Psoas muscle (tissue), 8 donors: ENCODE measurements around the gene MAN1B1. TPM values are rescaled to one million over a fixed set of nuclear protein-coding genes. Genes with fewer than 3 reads are reported as not detected.
A peak's percentile ranks its signal among the peaks of the same experiment; 100 is the strongest.

Source experiments
- ATAC-seq, 4 donors: fragments of 200-7000 bp; cut with Tn5 transposase; one replicate each; pipeline ENCODE4 v1.9.1; 2020; ENCODE audit warnings: moderate library complexity in 3 of 4, mild to moderate bottlenecking in 2 of 4
- DNase-seq, 2 donors: peaks; one replicate each; pipeline ENCODE4 v3.0.0-alpha.2; 2020
- H3K27ac ChIP-seq: fragments of 200-600 bp; one replicate; pipeline ENCODE4 v1.8.0; 2022
- H3K27me3 ChIP-seq, 3 donors: fragments of 200-600 bp in 1 of 3; one replicate each; pipeline versions ENCODE4 v1.6.1 to v1.8.0; 2013 to 2022; ENCODE audit warnings: low read length in 2 of 3, mild to moderate bottlenecking in 2 of 3, moderate library complexity in 1 of 3; ENCODE audit not compliant: insufficient read depth in 3 of 3
- H3K36me3 ChIP-seq, 2 donors: fragments of 200-600 bp in 1 of 2; one replicate each; pipeline versions ENCODE4 v1.6.1 to v1.8.0; 2013 to 2022; ENCODE audit warnings: low read depth in 1 of 2, mild to moderate bottlenecking in 1 of 2, moderate library complexity in 1 of 2; ENCODE audit not compliant: insufficient read depth in 1 of 2
- H3K4me1 ChIP-seq: fragments of 200-600 bp; one replicate; pipeline ENCODE4 v1.8.0; 2022
- H3K4me3 ChIP-seq: fragments of 200-600 bp; one replicate; pipeline ENCODE4 v1.8.0; 2022; ENCODE audit warnings: mild to moderate bottlenecking
- H3K9me3 ChIP-seq: fragments of 200-600 bp; one replicate; pipeline ENCODE4 v1.8.0; 2022
- CTCF ChIP-seq: fragments of 200-600 bp; IDR thresholded peaks from one replicate; pipeline ENCODE4 v1.8.0; 2022; ENCODE audit warnings: antibody characterized with exemption
- WGBS, 3 donors: extraction: QIAGEN DNeasy Blood & Tissue Kit; methylation state at CpG; one replicate each; pipeline versions ENCODE4 v1.1.6 to v1.1.7; 2013; 5-methylcytosine and 5-hydroxymethylcytosine counted together
- intact Hi-C, 2 donors: fragments of 100-400 bp; cut with DNase I; formaldehyde crosslinking; loops; one replicate each; pipeline versions ENCODE4 v1.11.0 to v1.14.2; 2022
- polyA plus RNA-seq, 3 donors: library from polyadenylated mRNA; stranded (reverse); fragments of 200-250 nt; gene quantifications; one replicate each; pipeline ENCODE4 v1.2.3, GENCODE V29; 2013
- total RNA-seq, 4 donors: library from RNA; stranded (reverse); fragmentation: NEBNext Ultra II Directional in 2 of 4; extraction: Animal tissue kit (Norgen Biotek cat#: 25700) in 2 of 4; gene quantifications; one replicate each; pipeline versions ENCODE4 v1.2.1 to v1.2.4, GENCODE V29; 2021 to 2023
- donor health status: healthy with polysubstance abuse.
- donor health status: DM: no; HTN: no; CAD: no; lungs with moderate emphysema.
- donor health status: Bipolar disorder and iron deficiency.
- donor health status: healthy.
- donor health status: DM: yes; HTN: yes; CAD: no.
- donor health status: DM: no; HTN: no; CAD: no.
- donor health status: DM: no; HTN: no; CAD: no.
- donor health status: DM: yes; HTN: yes; CAD: no.

MAN1B1 gene
- total and polyA plus RNA-seq, 7 donors: 13.1 to 24.4 (median 14.6) TPM

- no peak for DNase-seq
- H3K27ac ChIP-seq: no peak overlapping the region
- H3K27me3 ChIP-seq: peaks cover 0 to 16% (median 0%) of the 10 kb centered on the region in 3 donors
- H3K4me3 ChIP-seq: no peak overlapping the region
- WGBS, 3 donors: 90 to 91% (median 90%) methylated on average over 28 to 32 of the region's 32 CpGs
- no peaks in the 10 kb centered on the region for H3K9me3 ChIP-seq
- no peak for TF ChIP-seq CTCF
- H3K4me1 ChIP-seq: peaks cover 5% of the 10 kb centered on the region
- H3K36me3 ChIP-seq: peaks cover 0 to 12% of the 10 kb centered on the region in 2 donors
- no peak for ATAC-seq
- intact Hi-C loops: no loop called here
Measured at GRCh38 chr9:137039611-137040366, 47.0 kb upstream of the MAN1B1 start.

DNA sequence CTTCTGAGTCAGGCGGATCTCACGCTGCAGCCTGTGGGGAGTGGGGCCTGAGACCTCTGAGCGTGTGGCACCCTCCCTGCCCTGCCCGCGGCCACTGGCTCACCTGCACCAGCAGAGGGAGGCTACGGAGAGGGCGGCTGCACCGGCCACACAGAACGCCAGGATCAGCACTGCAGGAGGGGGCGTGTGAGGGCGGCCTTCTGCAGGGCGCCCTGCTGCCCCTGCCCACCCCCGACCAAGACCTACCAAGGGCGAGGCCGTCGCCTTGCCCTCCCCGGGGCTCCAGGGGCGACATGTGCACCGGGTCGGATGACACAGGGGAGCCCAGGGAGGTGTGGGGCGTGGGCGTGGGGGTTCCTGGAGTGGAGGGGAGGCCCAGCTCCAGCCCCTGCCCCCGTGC lies 46.2 kb upstream of the MAN1B1 start:
- H3K36me3 ChIP-seq: peaks cover 0 to 12% of the 10 kb centered on the region in 2 donors
- DNase-seq (no peak), ATAC-seq (no peak)
- H3K4me1 ChIP-seq: peaks cover 8% of the 10 kb centered on the region
- no peak overlapping the region for H3K27ac ChIP-seq
- H3K27me3 ChIP-seq: peaks cover 0 to 20% (median 0%) of the 10 kb centered on the region in 3 donors
- no peak for TF ChIP-seq CTCF
- H3K9me3 ChIP-seq: no peaks in the 10 kb centered on the region
- H3K4me3 ChIP-seq: no peak overlapping the region
- WGBS, 3 donors: 85 to 88% (median 85%) methylated on average over 19 to 23 of the region's 23 CpGs
- intact Hi-C loops: no loop called here

DNA sequence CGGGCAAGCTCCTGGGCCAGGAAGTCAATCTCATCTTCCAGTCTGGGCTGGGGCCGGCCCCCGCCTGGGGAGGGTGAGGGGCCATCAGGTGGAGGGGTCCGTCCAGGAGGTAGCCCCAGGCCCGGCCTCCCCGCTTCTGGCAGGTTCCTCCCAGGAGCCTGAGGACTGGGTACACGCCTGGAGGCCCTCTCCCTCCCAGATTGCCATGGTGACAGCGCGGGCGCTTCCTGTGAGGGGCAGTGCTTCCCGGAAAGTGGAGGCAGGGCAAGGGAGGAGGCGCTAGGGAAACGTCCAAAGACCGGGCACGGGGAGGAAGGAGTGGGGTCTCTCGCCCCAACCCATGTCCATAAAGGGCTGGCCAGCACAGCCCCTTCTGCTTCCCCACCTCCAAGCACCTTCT lies 45.7 kb upstream of the MAN1B1 start:
- intact Hi-C loops: no loop called here
- Histone ChIP-seq H3K27me3 (peaks cover 0 to 23% (median 0%) of the 10 kb centered on the region in 3 donors), H3K9me3 (no peaks in the 10 kb centered on the region), H3K4me1 (peaks cover 10% of the 10 kb centered on the region), H3K36me3 (peaks cover 0 to 12% of the 10 kb centered on the region in 2 donors), H3K4me3 (no peak overlapping the region), H3K27ac (no peak overlapping the region)
- WGBS, 3 donors: 63 to 69% (median 66%) methylated on average over 15 to 16 of the region's 16 CpGs
- no peak for TF ChIP-seq CTCF
- ATAC-seq: no peak
- no peak for DNase-seq

- Histone ChIP-seq H3K27ac (no peak overlapping the region), H3K36me3 (peaks cover 0 to 12% of the 10 kb centered on the region in 2 donors), H3K4me3 (peak overlapping the region; percentile 13), H3K4me1 (peaks cover 14% of the 10 kb centered on the region), H3K9me3 (no peaks in the 10 kb centered on the region), H3K27me3 (peaks cover 0 to 42% (median 4%) of the 10 kb centered on the region in 3 donors)
- DNase-seq (no peak), ATAC-seq (peak in 1 of 4 donors; percentile 25)
- TF ChIP-seq CTCF: no peak
- intact Hi-C loops: no loop called here
- WGBS, 3 donors: 70 to 77% (median 76%) methylated on average over 30 to 36 of the region's 36 CpGs
Measured at GRCh38 chr9:137042751-137043727, 43.7 kb upstream of the MAN1B1 start.
